Measurements from ENCODE around the gene ZNF783. TPM values are rescaled to one million over a fixed set of nuclear protein-coding genes. Genes with fewer than 3 reads are reported as not detected.
"Not testable (repeated sequence)": the region's sequence is repeated elsewhere in the genome, so short reads cannot be mapped to it uniquely, and the experiment has no call there.

The ZNF783 gene
- total RNA-seq, 2 experiments from 2014 or later: 22.0 to 23.7 TPM

- H3K27ac Mint-ChIP-seq; DNase-seq; H3K4me3 Mint-ChIP-seq; ATAC-seq (ENCODE audit: low read depth); H3K9me3 Mint-ChIP-seq; H3K27me3 Mint-ChIP-seq: not testable (repeated sequence)
- Mint-ChIP-seq H3K36me3 (peaks cover 14% of the 10 kb centered on the region), H3K4me1 (peaks cover 11% of the 10 kb centered on the region)
- POLR2A ChIA-PET: interaction anchor here (1.5 kb wide), 1 partner anchor 55 kb away, joined by 4 read pairs; no protein-coding TSS in a partner anchor
These were observed 10.5 kb upstream of the ZNF783 start for GRCh38 chr7:149251518-149251917.

- Mint-ChIP-seq H3K9me3 (no peaks in the 10 kb centered on the region), H3K27ac (no peak overlapping the region), H3K36me3 (peaks cover 13% of the 10 kb centered on the region), H3K4me3 (no peak overlapping the region), H3K4me1 (peaks cover 11% of the 10 kb centered on the region), H3K27me3 (no peaks in the 10 kb centered on the region)
- no peak for DNase-seq
- POLR2A ChIA-PET: interaction anchor here (1.5 kb wide), 1 partner anchor 56 kb away, joined by 4 read pairs; no protein-coding TSS in a partner anchor
- ATAC-seq (ENCODE audit: low read depth): no peak
These were observed 9.6 kb upstream of the ZNF783 start for GRCh38 chr7:149252378-149252777.

GRCh38 chr7:149253665-149254064 is 8.3 kb upstream of the ZNF783 start:
- Mint-ChIP-seq H3K36me3 (peaks cover 10% of the 10 kb centered on the region), H3K27me3 (no peaks in the 10 kb centered on the region), H3K27ac (no peak overlapping the region), H3K4me1 (peaks cover 4% of the 10 kb centered on the region), H3K4me3 (no peak overlapping the region), H3K9me3 (no peaks in the 10 kb centered on the region)
- DNase-seq (no peak), ATAC-seq (ENCODE audit: low read depth) (no peak)
- POLR2A ChIA-PET: interaction anchor here (0.6 to 1.7 kb wide), 2 partner anchors 8 to 9 kb away, joined by 3 read pairs; partner anchors contain the start of gene ZNF783

GRCh38 chr7:149254181-149254858 is 7.7 kb upstream of the ZNF783 start:
- H3K4me3 Mint-ChIP-seq: no peak overlapping the region
- POLR2A ChIA-PET: interaction anchor here (0.6 to 1.7 kb wide), 2 partner anchors 8 to 186 kb away, joined by 3 to 5 read pairs; partner anchors contain the start of gene ZNF783
- ATAC-seq (ENCODE audit: low read depth) (no peak), DNase-seq (no peak)
- no peaks in the 10 kb centered on the region for H3K27me3 Mint-ChIP-seq
- no peaks in the 10 kb centered on the region for H3K9me3 Mint-ChIP-seq
- no peak overlapping the region for H3K27ac Mint-ChIP-seq
- peaks cover 10% of the 10 kb centered on the region for H3K36me3 Mint-ChIP-seq
- peaks cover 1% of the 10 kb centered on the region for H3K4me1 Mint-ChIP-seq

- DNase-seq (no peak), ATAC-seq (ENCODE audit: low read depth) (no peak)
- Mint-ChIP-seq H3K36me3 (peaks cover 9% of the 10 kb centered on the region), H3K9me3 (no peaks in the 10 kb centered on the region), H3K27ac (no peak overlapping the region), H3K27me3 (no peaks in the 10 kb centered on the region), H3K4me1 (peaks cover 1% of the 10 kb centered on the region), H3K4me3 (no peak overlapping the region)
- POLR2A ChIA-PET: interaction anchor here (0.6 kb wide), 1 partner anchor 187 kb away, joined by 5 read pairs; no protein-coding TSS in a partner anchor
These were observed 6.8 kb upstream of the ZNF783 start for GRCh38 chr7:149255174-149255573.

- Mint-ChIP-seq H3K4me3 (no peak overlapping the region), H3K4me1 (peaks cover 6% of the 10 kb centered on the region), H3K27me3 (no peaks in the 10 kb centered on the region), H3K36me3 (peaks cover 3% of the 10 kb centered on the region), H3K27ac (no peak overlapping the region), H3K9me3 (no peaks in the 10 kb centered on the region)
- POLR2A ChIA-PET: no interaction called here
- ATAC-seq (ENCODE audit: low read depth) (no peak), DNase-seq (no peak)
These were observed 5.4 kb upstream of the ZNF783 start for GRCh38 chr7:149256568-149256967.

GRCh38 chr7:149257146-149257545 is 4.8 kb upstream of the ZNF783 start:
- DNase-seq (no peak), ATAC-seq (ENCODE audit: low read depth) (no peak)
- Mint-ChIP-seq H3K9me3 (no peaks in the 10 kb centered on the region), H3K36me3 (peaks cover 3% of the 10 kb centered on the region), H3K27ac (no peak overlapping the region), H3K4me3 (no peak overlapping the region), H3K4me1 (peaks cover 7% of the 10 kb centered on the region), H3K27me3 (no peaks in the 10 kb centered on the region)
- POLR2A ChIA-PET: no interaction called here

GRCh38 chr7:149261316-149261828 is 624 bp upstream of the ZNF783 start:
- H3K4me3 Mint-ChIP-seq: peak overlapping the region; percentile 86
- H3K4me1 Mint-ChIP-seq: peaks cover 21% of the 10 kb centered on the region
- H3K36me3 Mint-ChIP-seq: peaks cover 6% of the 10 kb centered on the region
- peak overlapping the region; percentile 73 for H3K27ac Mint-ChIP-seq
- ATAC-seq (ENCODE audit: low read depth) (no peak), DNase-seq (no peak)
- no peaks in the 10 kb centered on the region for H3K27me3 Mint-ChIP-seq
- POLR2A ChIA-PET: interaction anchor here (1.0 to 4.0 kb wide), 8 partner anchors 14 to 363 kb away, joined by 3 to 33 read pairs (median 5); partner anchors contain the start of genes ZNF282 and ZNF398
- no peaks in the 10 kb centered on the region for H3K9me3 Mint-ChIP-seq

- Mint-ChIP-seq H3K36me3 (peaks cover 33% of the 10 kb centered on the region), H3K9me3 (no peaks in the 10 kb centered on the region), H3K4me1 (peaks cover 16% of the 10 kb centered on the region), H3K27ac (no peak overlapping the region), H3K27me3 (no peaks in the 10 kb centered on the region), H3K4me3 (no peak overlapping the region)
- ATAC-seq (ENCODE audit: low read depth) (no peak), DNase-seq (no peak)
- POLR2A ChIA-PET: no interaction called here
These were observed 4.5 kb downstream of the ZNF783 start for GRCh38 chr7:149266451-149266850.

GRCh38 chr7:149267733-149268132 is 5.7 kb downstream of the ZNF783 start:
- DNase-seq (no peak), ATAC-seq (ENCODE audit: low read depth) (no peak)
- peaks cover 34% of the 10 kb centered on the region for H3K36me3 Mint-ChIP-seq
- no peak overlapping the region for H3K4me3 Mint-ChIP-seq
- H3K27me3 Mint-ChIP-seq: no peaks in the 10 kb centered on the region
- POLR2A ChIA-PET: no interaction called here
- peaks cover 14% of the 10 kb centered on the region for H3K4me1 Mint-ChIP-seq
- no peaks in the 10 kb centered on the region for H3K9me3 Mint-ChIP-seq
- no peak overlapping the region for H3K27ac Mint-ChIP-seq

- H3K9me3 Mint-ChIP-seq; H3K4me3 Mint-ChIP-seq; POLR2A ChIA-PET; H3K4me1 Mint-ChIP-seq; H3K27me3 Mint-ChIP-seq; ATAC-seq (ENCODE audit: low read depth): not testable (repeated sequence)
- Mint-ChIP-seq H3K27ac (peak overlapping the region; percentile 18), H3K36me3 (peaks cover 39% of the 10 kb centered on the region)
- DNase-seq: peak; percentile 6
These were observed 12.4 kb downstream of the ZNF783 start for GRCh38 chr7:149274424-149274823.

- no peak for DNase-seq
- H3K36me3 Mint-ChIP-seq: peaks cover 35% of the 10 kb centered on the region
- H3K9me3 Mint-ChIP-seq: no peaks in the 10 kb centered on the region
- no peaks in the 10 kb centered on the region for H3K4me1 Mint-ChIP-seq
- POLR2A ChIA-PET: no interaction called here
- no peaks in the 10 kb centered on the region for H3K27me3 Mint-ChIP-seq
- no peak overlapping the region for H3K4me3 Mint-ChIP-seq
- no peak for ATAC-seq (ENCODE audit: low read depth)
- no peak overlapping the region for H3K27ac Mint-ChIP-seq
These were observed 15.9 kb downstream of the ZNF783 start for GRCh38 chr7:149277871-149278270.

- H3K27ac Mint-ChIP-seq: no peak overlapping the region
- H3K4me3 Mint-ChIP-seq: no peak overlapping the region
- peaks cover 31% of the 10 kb centered on the region for H3K36me3 Mint-ChIP-seq
- H3K9me3 Mint-ChIP-seq: no peaks in the 10 kb centered on the region
- ATAC-seq (ENCODE audit: low read depth): no peak
- peak; percentile 9 for DNase-seq
- H3K4me1 Mint-ChIP-seq: peaks cover 2% of the 10 kb centered on the region
- POLR2A ChIA-PET: no interaction called here
- no peaks in the 10 kb centered on the region for H3K27me3 Mint-ChIP-seq
These were observed 16.4 kb downstream of the ZNF783 start for GRCh38 chr7:149278396-149278795.

- Mint-ChIP-seq H3K9me3 (no peaks in the 10 kb centered on the region), H3K27ac (no peak overlapping the region), H3K4me1 (peaks cover 5% of the 10 kb centered on the region), H3K4me3 (no peak overlapping the region), H3K36me3 (peaks cover 28% of the 10 kb centered on the region), H3K27me3 (no peaks in the 10 kb centered on the region)
- DNase-seq: peak; percentile 16
- POLR2A ChIA-PET: no interaction called here
- ATAC-seq (ENCODE audit: low read depth): no peak
These were observed 17.2 kb downstream of the ZNF783 start for GRCh38 chr7:149279111-149279743.
